ENCODE results near the gene CYP4V2.

- TF ChIP-seq CTCF (IDR thresholded peaks at IDR 0.05 in 8 of 11, conservative IDR thresholded peaks at IDR 0.05 in 3 of 11) (no peak), POLR2A (IDR thresholded peaks at IDR 0.05) (no peak), POLR2AphosphoS5 (IDR thresholded peaks at IDR 0.05) (no peak)
Observed at GRCh38 chr4:186260117-186260503, 68.7 kb downstream of the CYP4V2 start.

Data from spleen (tissue), 7 donors.